Panc1 (cell line): ENCODE results near the gene KLF9.

Source experiments
- CTCF ChIP-seq: fragments of 450-650 bp; IDR thresholded peaks from 2 replicates; pipeline ENCODE4 v1.5.1; 2017; ENCODE audit warnings: mild to moderate bottlenecking
- POLR2AphosphoS5 ChIP-seq: IDR thresholded peaks from 2 replicates; pipeline ENCODE4 v1.6.1; 2012; ENCODE audit warnings: mild to moderate bottlenecking, low read depth, low read length, moderate library complexity

GRCh38 chr9:70362952-70363351 is 51.5 kb downstream of the KLF9 start:
- no peak for TF ChIP-seq CTCF
- no peak for TF ChIP-seq POLR2AphosphoS5
